GM19351 (cell line): ENCODE data around the gene ZFYVE19.

Experiments used
- ATAC-seq: cut with Tn5 transposase; IDR thresholded peaks from one replicate; pipeline ENCODE4 v1.9.1; 2021; ENCODE audit warnings: mild to moderate bottlenecking, moderate library complexity; ENCODE audit not compliant: unreplicated experiment

ZFYVE19 gene

GRCh38 chr15:40812721-40813425 is 6.0 kb downstream of the ZFYVE19 start:
- ATAC-seq = no peak

- ATAC-seq = no peak
Measured at GRCh38 chr15:40815042-40815698, 8.3 kb downstream of the ZFYVE19 start.

GRCh38 chr15:40819048-40819447 is 12.2 kb downstream of the ZFYVE19 start:
- ATAC-seq = no peak

GRCh38 chr15:40821195-40821594 is 14.3 kb downstream of the ZFYVE19 start:
- no peak for ATAC-seq

GRCh38 chr15:40823572-40824343 is 16.9 kb downstream of the ZFYVE19 start:
- ATAC-seq = no peak

GRCh38 chr15:40825661-40826422 is 19.0 kb downstream of the ZFYVE19 start:
- no peak for ATAC-seq

GRCh38 chr15:40826423-40827075 is 19.7 kb downstream of the ZFYVE19 start:
- ATAC-seq = no peak

- no peak for ATAC-seq
Measured at GRCh38 chr15:40828447-40829036, 21.7 kb downstream of the ZFYVE19 start, which contains the start of gene PPP1R14D. Gene PPP1R14D (minus strand): TSS chr15:40828708. CDS start chr15:40828641, 67 bp downstream.

- no peak for ATAC-seq
Measured at GRCh38 chr15:40829115-40829514, 22.2 kb downstream of the ZFYVE19 start.

GRCh38 chr15:40830884-40831283 is 24.0 kb downstream of the ZFYVE19 start:
- ATAC-seq = no peak

- ATAC-seq = no peak
Measured at GRCh38 chr15:40831861-40832260, 25.0 kb downstream of the ZFYVE19 start.

GRCh38 chr15:40832903-40833302 is 26.0 kb downstream of the ZFYVE19 start:
- no peak for ATAC-seq

GRCh38 chr15:40836020-40836419 is 29.1 kb downstream of the ZFYVE19 start:
- no peak for ATAC-seq

GRCh38 chr15:40838756-40839155 is 31.9 kb downstream of the ZFYVE19 start:
- ATAC-seq = no peak

- ATAC-seq = no peak
Measured at GRCh38 chr15:40841741-40842140, 34.9 kb downstream of the ZFYVE19 start.

GRCh38 chr15:40843261-40843884 is 36.5 kb downstream of the ZFYVE19 start:
- ATAC-seq = no peak

GRCh38 chr15:40843885-40844695 is 37.2 kb downstream of the ZFYVE19 start, which contains the start of gene SPINT1:
Gene SPINT1 (plus strand): TSS chr15:40844048. CDS start chr15:40844555, 507 bp downstream.
- no peak for ATAC-seq

- ATAC-seq = no peak
Measured at GRCh38 chr15:40844696-40845030, 37.8 kb downstream of the ZFYVE19 start.

- ATAC-seq = no peak
Measured at GRCh38 chr15:40845036-40845435, 38.1 kb downstream of the ZFYVE19 start.
